Measurements from ENCODE around the gene ROGDI. TPM values are rescaled to one million over a fixed set of nuclear protein-coding genes. Genes with fewer than 3 reads are reported as not detected.

Gene ROGDI
- total and polyA plus RNA-seq, 2 donors (not counting 3 experiments of a cell fraction or from before 2014, with no cell fraction given): 12.0 to 36.9 TPM

GRCh38 chr16:4783951-4784336 lies 18.5 kb downstream of the ROGDI start:
- intact Hi-C loops (cut with micrococcal nuclease): no loop called here
- Histone ChIP-seq H2AFZ (ENCODE audit: low read depth, low read length) (no peak overlapping the region), H3K79me2 (ENCODE audit: control insufficient read depth, insufficient read depth, low read length) (no peaks in the 10 kb centered on the region), H3K4me1 (ENCODE audit: control insufficient read depth, extremely low read depth, insufficient read depth, low read length) (no peaks in the 10 kb centered on the region), H3K9ac (replicated peaks; ENCODE audit: extremely low read depth, insufficient read depth, low read length) (no peak overlapping the region), H3K9me1 (replicated peaks; ENCODE audit: control insufficient read depth, extremely low read depth, insufficient read depth, low read length) (no peaks in the 10 kb centered on the region), H3K27ac (ENCODE audit: insufficient read depth, low read depth, low read length) (no peak overlapping the region), H3K27me3 (ENCODE audit: control insufficient read depth in 2 of 2, insufficient read depth in 2 of 2, low read length in 2 of 2) (no peaks in the 10 kb centered on the region), H3K9me3 (replicated peaks; ENCODE audit: control insufficient read depth, insufficient read depth, low read length) (no peaks in the 10 kb centered on the region), H3K36me3 (ENCODE audit: control insufficient read depth in 2 of 2, extremely low read depth in 1 of 2, insufficient read depth in 2 of 2, low read length in 2 of 2) (no peaks in the 10 kb centered on the region), H4K20me1 (replicated peaks; ENCODE audit: control insufficient read depth, extremely low read depth, insufficient read depth, low read length) (no peaks in the 10 kb centered on the region), H3K4me3 (replicated peaks in 1 of 3; ENCODE audit: insufficient read depth in 1 of 3, low read depth in 1 of 3, low read length in 3 of 3) (no peak overlapping the region), H3K4me2 (ENCODE audit: insufficient read depth, low read length) (no peak overlapping the region)
- ChIA-PET POLR2A (no interaction called here), CTCF (no interaction called here)
- FAIRE-seq (no peak), DNase-seq (ENCODE audit: low read depth, low spot score) (no peak)
- TF ChIP-seq POLR2A (IDR thresholded peaks at IDR 0.05; ENCODE audit: low read depth, low read length): no peak
- TF ChIP-seq MAX (IDR thresholded peaks at IDR 0.05; ENCODE audit: insufficient read depth, insufficient read length): no peak
- no peak for TF ChIP-seq POLR2AphosphoS5 (IDR thresholded peaks at IDR 0.05; ENCODE audit: insufficient read depth, low read depth, low read length)
- no peak for TF ChIP-seq CTCF (IDR thresholded peaks at IDR 0.05; ENCODE audit: extremely low read depth in 1 of 2, insufficient read depth in 1 of 2, low read depth in 1 of 2, low read length in 2 of 2)
- dilution Hi-C loops (cut with MboI; ENCODE audit: extremely low pct_ligation_motif_present, low sequenced_read_pairs): no loop called here
- no TSS peak for BruUV-seq (replicated peaks)

GRCh38 chr16:4783251-4783950 lies 19.0 kb downstream of the ROGDI start:
- no peak for TF ChIP-seq FOS (IDR thresholded peaks at IDR 0.05; ENCODE audit: borderline replicate concordance, insufficient read depth, low read length)
- TF ChIP-seq CTCF (IDR thresholded peaks at IDR 0.05; ENCODE audit: extremely low read depth in 1 of 2, insufficient read depth in 1 of 2, low read depth in 1 of 2, low read length in 2 of 2): no peak
- TF ChIP-seq POLR2A (IDR thresholded peaks at IDR 0.05; ENCODE audit: low read depth, low read length): no peak
- no peak for TF ChIP-seq EZH2 (IDR thresholded peaks at IDR 0.05; ENCODE audit: borderline replicate concordance, low read depth, low read length, severe bottlenecking)
- TF ChIP-seq POLR2AphosphoS5 (IDR thresholded peaks at IDR 0.05; ENCODE audit: insufficient read depth, low read depth, low read length): no peak
- TF ChIP-seq MYC (IDR thresholded peaks at IDR 0.05; ENCODE audit: low read depth, low read length): no peak
- no peak for TF ChIP-seq JUN (IDR thresholded peaks at IDR 0.05; ENCODE audit: borderline replicate concordance, insufficient read depth, insufficient read length, low read depth)
- no peak for TF ChIP-seq GATA2 (IDR thresholded peaks at IDR 0.05; ENCODE audit: insufficient read depth, insufficient read length, low read depth, low read length)
- POLR2A ChIA-PET: no interaction called here

More at GRCh38 chr16:4783251-4783950, 19.0 kb downstream of the ROGDI start:
- Histone ChIP-seq H3K9ac (replicated peaks; ENCODE audit: extremely low read depth, insufficient read depth, low read length) (no peak overlapping the region), H3K36me3 (ENCODE audit: control insufficient read depth in 2 of 2, extremely low read depth in 1 of 2, insufficient read depth in 2 of 2, low read length in 2 of 2) (no peaks in the 10 kb centered on the region), H3K4me1 (ENCODE audit: control insufficient read depth, extremely low read depth, insufficient read depth, low read length) (no peaks in the 10 kb centered on the region), H2AFZ (ENCODE audit: low read depth, low read length) (no peak overlapping the region), H3K4me2 (ENCODE audit: insufficient read depth, low read length) (no peak overlapping the region), H3K9me1 (replicated peaks; ENCODE audit: control insufficient read depth, extremely low read depth, insufficient read depth, low read length) (no peaks in the 10 kb centered on the region), H3K79me2 (ENCODE audit: control insufficient read depth, insufficient read depth, low read length) (no peaks in the 10 kb centered on the region), H3K9me3 (replicated peaks; ENCODE audit: control insufficient read depth, insufficient read depth, low read length) (no peaks in the 10 kb centered on the region), H4K20me1 (replicated peaks; ENCODE audit: control insufficient read depth, extremely low read depth, insufficient read depth, low read length) (no peaks in the 10 kb centered on the region), H3K4me3 (replicated peaks in 1 of 3; ENCODE audit: insufficient read depth in 1 of 3, low read depth in 1 of 3, low read length in 3 of 3) (no peak overlapping the region), H3K27me3 (ENCODE audit: control insufficient read depth in 2 of 2, insufficient read depth in 2 of 2, low read length in 2 of 2) (no peaks in the 10 kb centered on the region), H3K27ac (ENCODE audit: insufficient read depth, low read depth, low read length) (no peak overlapping the region)
- CTCF ChIA-PET: no interaction called here
- dilution Hi-C loops (cut with MboI; ENCODE audit: extremely low pct_ligation_motif_present, low sequenced_read_pairs) (no loop called here), intact Hi-C loops (cut with micrococcal nuclease) (no loop called here)
- DNase-seq (ENCODE audit: low read depth, low spot score) (no peak), FAIRE-seq (no peak)
- BruUV-seq (replicated peaks): no TSS peak
